H9 (cell line): Measurements from ENCODE around the gene DLAT. TPM values are rescaled to one million over a fixed set of nuclear protein-coding genes. Genes with fewer than 3 reads are reported as not detected.
A peak's percentile ranks its signal among the peaks of the same experiment; 100 is the strongest.

ENCODE experiments used
- DNase-seq: peaks from one replicate; pipeline ENCODE4 v3.0.0-alpha.2; 2017
- H2AFZ ChIP-seq: one replicate; pipeline ENCODE4 v1.6.1; 2013; ENCODE audit warnings: mild to moderate bottlenecking, low read length, control low read depth, moderate library complexity
- H2AK5ac ChIP-seq: 2 replicates; pipeline ENCODE4 v1.6.1; 2013; ENCODE audit warnings: low read length, control low read depth, mixed read lengths; ENCODE audit not compliant: insufficient read length
- H2BK120ac ChIP-seq: one replicate; pipeline ENCODE4 v1.6.1; 2013; ENCODE audit warnings: low read depth, mild to moderate bottlenecking, low read length, control low read depth, inconsistent platforms; ENCODE audit not compliant: poor library complexity, severe bottlenecking
- H2BK12ac ChIP-seq: 2 replicates; pipeline ENCODE4 v1.6.1; 2013; ENCODE audit warnings: low read length, control low read depth, mixed read lengths, low read depth; ENCODE audit not compliant: insufficient read length
- H2BK15ac ChIP-seq: 2 replicates; pipeline ENCODE4 v1.6.1; 2013; ENCODE audit warnings: low read depth, low read length, control low read depth
- H2BK20ac ChIP-seq: one replicate; pipeline ENCODE4 v1.6.1; 2013; ENCODE audit warnings: low read depth, mild to moderate bottlenecking, low read length, control low read depth, inconsistent platforms; ENCODE audit not compliant: poor library complexity, severe bottlenecking
- H2BK5ac ChIP-seq: 2 replicates; pipeline ENCODE4 v1.6.1; 2013; ENCODE audit warnings: low read length, control low read depth, mixed read lengths; ENCODE audit not compliant: insufficient read length
- H3K14ac ChIP-seq: 2 replicates; pipeline ENCODE4 v1.6.1; 2013; ENCODE audit warnings: low read length, control low read depth; ENCODE audit not compliant: insufficient read depth
- H3K18ac ChIP-seq: 2 replicates; pipeline ENCODE4 v1.6.1; 2013; ENCODE audit warnings: low read depth, mild to moderate bottlenecking, mixed read lengths, low read length, control low read depth; ENCODE audit not compliant: insufficient read length
- H3K23ac ChIP-seq: 2 replicates; pipeline ENCODE4 v1.6.1; 2013; ENCODE audit warnings: low read length, control low read depth, mixed read lengths, low read depth; ENCODE audit not compliant: insufficient read length
- H3K23me2 ChIP-seq: 2 replicates; pipeline ENCODE4 v1.6.1; 2013; ENCODE audit warnings: low read depth, mild to moderate bottlenecking, mixed read lengths, low read length, control low read depth; ENCODE audit not compliant: insufficient read length, poor library complexity, severe bottlenecking
- H3K27ac ChIP-seq: 2 replicates; pipeline ENCODE4 v1.5.1; 2013; ENCODE audit warnings: low read length, control low read depth, mixed read lengths, low read depth; ENCODE audit not compliant: insufficient read length
- H3K27me3 ChIP-seq: 2 replicates; pipeline ENCODE4 v1.6.1; 2013; ENCODE audit warnings: low read length, control low read depth, inconsistent platforms; ENCODE audit not compliant: insufficient read depth
- H3K4ac ChIP-seq: 2 replicates; pipeline ENCODE4 v1.6.1; 2013; ENCODE audit warnings: low read depth, mild to moderate bottlenecking, control low read depth, inconsistent platforms, low read length, moderate library complexity
- H3K4me1 ChIP-seq: 2 replicates; pipeline ENCODE4 v1.6.1; 2013; ENCODE audit warnings: low read length, control low read depth, inconsistent platforms; ENCODE audit not compliant: insufficient read depth
- H3K4me2 ChIP-seq: 2 replicates; pipeline ENCODE4 v1.6.1; 2013; ENCODE audit warnings: low read length, control low read depth, mixed read lengths; ENCODE audit not compliant: insufficient read length, insufficient read depth
- H3K56ac ChIP-seq: 2 replicates; pipeline ENCODE4 v1.6.1; 2013; ENCODE audit warnings: low read depth, mild to moderate bottlenecking, mixed read lengths, low read length, control low read depth; ENCODE audit not compliant: insufficient read length
- H3K79me1 ChIP-seq: 2 replicates; pipeline ENCODE4 v1.6.1; 2013; ENCODE audit warnings: low read depth, mild to moderate bottlenecking, moderate library complexity, low read length, control low read depth, inconsistent platforms; ENCODE audit not compliant: insufficient read depth, poor library complexity, severe bottlenecking
- H3K79me2 ChIP-seq: 2 replicates; pipeline ENCODE4 v1.6.1; 2013; ENCODE audit warnings: low read length, control low read depth, inconsistent platforms; ENCODE audit not compliant: insufficient read depth
- H3K9ac ChIP-seq: 2 replicates; pipeline ENCODE4 v1.6.1; 2013; ENCODE audit warnings: low read length, control low read depth, mixed read lengths; ENCODE audit not compliant: insufficient read length; ENCODE audit errors: extremely low read depth
- H3K9me3 ChIP-seq: one replicate; pipeline ENCODE4 v1.6.1; 2013; ENCODE audit warnings: low read depth, low read length, inconsistent platforms; ENCODE audit not compliant: control insufficient read depth
- H3T11ph ChIP-seq: one replicate; pipeline ENCODE4 v1.6.1; 2013; ENCODE audit warnings: mild to moderate bottlenecking, low read length, control low read depth, inconsistent platforms
- H4K20me1 ChIP-seq: one replicate; pipeline ENCODE4 v1.6.1; 2013; ENCODE audit not compliant: control insufficient read depth, insufficient read length, insufficient read depth
- H4K5ac ChIP-seq: 2 replicates; pipeline ENCODE4 v1.6.1; 2013; ENCODE audit warnings: low read depth, mild to moderate bottlenecking, mixed read lengths, low read length, control low read depth; ENCODE audit not compliant: insufficient read length
- H4K8ac ChIP-seq: replicated peaks from 2 replicates; pipeline ENCODE4 v1.6.1; 2013; ENCODE audit warnings: low read length, control low read depth, mixed read lengths, low read depth; ENCODE audit not compliant: insufficient read length
- H4K91ac ChIP-seq: 2 replicates; pipeline ENCODE4 v1.6.1; 2013; ENCODE audit warnings: low read depth, mild to moderate bottlenecking, moderate library complexity, mixed read lengths, low read length, control low read depth; ENCODE audit not compliant: insufficient read length
- H3K27ac Mint-ChIP-seq, 3 experiments: 2 replicates in 2 of 3; 3 replicates in 1 of 3; pipeline ENCODE4 v1.8.0; 2020 to 2021; ENCODE audit warnings: mixed read lengths in 3 of 3, mild to moderate bottlenecking in 1 of 3, moderate library complexity in 1 of 3
- H3K27me3 Mint-ChIP-seq: 2 replicates; pipeline ENCODE4 v1.8.0; 2021; ENCODE audit warnings: low read depth, mild to moderate bottlenecking, moderate library complexity, mixed read lengths
- H3K36me3 Mint-ChIP-seq, 3 experiments: 2 replicates in 2 of 3; 3 replicates in 1 of 3; pipeline ENCODE4 v1.8.0; 2020 to 2021; ENCODE audit warnings: low read depth in 3 of 3, mixed read lengths in 3 of 3; ENCODE audit not compliant: insufficient read depth in 1 of 3
- H3K4me1 Mint-ChIP-seq, 2 experiments: 2 replicates each; pipeline ENCODE4 v1.8.0; 2020; ENCODE audit warnings: mixed read lengths in 2 of 2
- H3K4me3 Mint-ChIP-seq, 2 experiments: 2 replicates in 1 of 2; 3 replicates in 1 of 2; pipeline ENCODE4 v1.8.0; 2020 to 2021; ENCODE audit warnings: mild to moderate bottlenecking in 2 of 2, mixed read lengths in 2 of 2, moderate library complexity in 1 of 2
- H3K9me3 Mint-ChIP-seq, 2 experiments: 2 replicates in 1 of 2; 3 replicates in 1 of 2; pipeline ENCODE4 v1.8.0; 2020; ENCODE audit warnings: mild to moderate bottlenecking in 2 of 2, mixed read lengths in 2 of 2, moderate library complexity in 1 of 2
- CTCF ChIP-seq: fragments of 200-600 bp; sonication (generic); conservative IDR thresholded peaks from 3 replicates; pipeline ENCODE4 v1.8.0; 2021; ENCODE audit warnings: antibody characterized with exemption, mild to moderate bottlenecking
- WGBS: extraction: QIAGEN DNeasy Blood & Tissue Kit; methylation state at CpG from one replicate; pipeline ENCODE4 v1.1.7; 2013; ENCODE audit warnings: missing lambda C conversion rate, low lambda C conversion rate, mixed read lengths; ENCODE audit not compliant: insufficient read length; ENCODE audit errors: extremely low coverage; 5-methylcytosine and 5-hydroxymethylcytosine counted together
- total RNA-seq: library from RNA; stranded (reverse); gene quantifications from 2 replicates; pipeline ENCODE4 v1.2.1, GENCODE V29; 2021

Gene DLAT
- total RNA-seq, 1 experiment from 2014 or later: 58.4 TPM

GRCh38 chr11:111996129-111996528 is 29.1 kb upstream of the DLAT start:
- Mint-ChIP-seq H3K4me3 (no peak overlapping the region), H3K4me1 (no peaks in the 10 kb centered on the region), H3K9me3 (no peaks in the 10 kb centered on the region), H3K36me3 (peaks cover 4 to 52% (median 47%) of the 10 kb centered on the region in 3 experiments; a peak in 6 of 7 replicates), H3K27me3 (no peaks in the 10 kb centered on the region), H3K27ac (peak overlapping the region in 1 of 3 experiments; percentile 52; a peak in 1 of 7 replicates)
- no peak for DNase-seq
- Histone ChIP-seq H3K14ac (no peak overlapping the region), H3K23me2 (no peaks in the 10 kb centered on the region), H4K8ac (no peak overlapping the region), H3K18ac (no peak overlapping the region), H4K5ac (no peak overlapping the region), H3K27ac (no peak overlapping the region), H2AK5ac (no peak overlapping the region), H3T11ph (no peak overlapping the region), H2BK5ac (no peak overlapping the region), H3K79me2 (no peaks in the 10 kb centered on the region), H3K4me1 (no peaks in the 10 kb centered on the region), H2BK12ac (no peak overlapping the region), H3K79me1 (no peaks in the 10 kb centered on the region), H3K4ac (no peak overlapping the region), H2BK20ac (no peak overlapping the region), H3K23ac (no peak overlapping the region), H3K4me2 (no peak overlapping the region), H2BK120ac (no peak overlapping the region), H3K27me3 (no peaks in the 10 kb centered on the region), H2AFZ (no peak overlapping the region), H2BK15ac (no peak overlapping the region), H4K20me1 (no peaks in the 10 kb centered on the region), H4K91ac (no peak overlapping the region), H3K9me3 (no peaks in the 10 kb centered on the region), H3K56ac (no peak overlapping the region), H3K9ac (no peak overlapping the region)
- 100% methylated on average over 2 of the region's 3 CpGs for WGBS
- TF ChIP-seq CTCF: no peak
